MG63 (cell line): Measurements from ENCODE around the gene REC114. TPM values are rescaled to one million over a fixed set of nuclear protein-coding genes. Genes with fewer than 3 reads are reported as not detected.

Source experiments
- DNase-seq: peaks from one replicate; pipeline ENCODE4 v3.0.0-alpha.2; 2020
- H3K27me3 ChIP-seq: fragments of 250-450 bp; sonication (Bioruptor Pico); 2 replicates; pipeline ENCODE4 v1.5.1; 2020; ENCODE audit warnings: mild to moderate bottlenecking, moderate library complexity
- H3K36me3 ChIP-seq: fragments of 250-450 bp; sonication (Bioruptor Pico); 2 replicates; pipeline ENCODE4 v1.5.1; 2020; ENCODE audit warnings: mild to moderate bottlenecking, moderate library complexity
- H3K4me3 ChIP-seq: fragments of 250-450 bp; sonication (Bioruptor Pico); 2 replicates; pipeline ENCODE4 v1.5.1; 2020; ENCODE audit warnings: mild to moderate bottlenecking, moderate library complexity
- H3K9me3 ChIP-seq: fragments of 250-450 bp; sonication (Bioruptor Pico); 2 replicates; pipeline ENCODE4 v1.5.1; 2020; ENCODE audit warnings: mild to moderate bottlenecking, moderate library complexity
- total RNA-seq: library from RNA; depleted of rRNA; stranded (reverse); fragments of >200 nt; shearing (Covaris generic); gene quantifications from 2 replicates; pipeline ENCODE4 v1.2.3, GENCODE V29; 2014; ENCODE audit warnings: low replicate concordance; rRNA removed

The REC114 gene
- total RNA-seq, 1 experiment from 2014 or later: not detected

DNA sequence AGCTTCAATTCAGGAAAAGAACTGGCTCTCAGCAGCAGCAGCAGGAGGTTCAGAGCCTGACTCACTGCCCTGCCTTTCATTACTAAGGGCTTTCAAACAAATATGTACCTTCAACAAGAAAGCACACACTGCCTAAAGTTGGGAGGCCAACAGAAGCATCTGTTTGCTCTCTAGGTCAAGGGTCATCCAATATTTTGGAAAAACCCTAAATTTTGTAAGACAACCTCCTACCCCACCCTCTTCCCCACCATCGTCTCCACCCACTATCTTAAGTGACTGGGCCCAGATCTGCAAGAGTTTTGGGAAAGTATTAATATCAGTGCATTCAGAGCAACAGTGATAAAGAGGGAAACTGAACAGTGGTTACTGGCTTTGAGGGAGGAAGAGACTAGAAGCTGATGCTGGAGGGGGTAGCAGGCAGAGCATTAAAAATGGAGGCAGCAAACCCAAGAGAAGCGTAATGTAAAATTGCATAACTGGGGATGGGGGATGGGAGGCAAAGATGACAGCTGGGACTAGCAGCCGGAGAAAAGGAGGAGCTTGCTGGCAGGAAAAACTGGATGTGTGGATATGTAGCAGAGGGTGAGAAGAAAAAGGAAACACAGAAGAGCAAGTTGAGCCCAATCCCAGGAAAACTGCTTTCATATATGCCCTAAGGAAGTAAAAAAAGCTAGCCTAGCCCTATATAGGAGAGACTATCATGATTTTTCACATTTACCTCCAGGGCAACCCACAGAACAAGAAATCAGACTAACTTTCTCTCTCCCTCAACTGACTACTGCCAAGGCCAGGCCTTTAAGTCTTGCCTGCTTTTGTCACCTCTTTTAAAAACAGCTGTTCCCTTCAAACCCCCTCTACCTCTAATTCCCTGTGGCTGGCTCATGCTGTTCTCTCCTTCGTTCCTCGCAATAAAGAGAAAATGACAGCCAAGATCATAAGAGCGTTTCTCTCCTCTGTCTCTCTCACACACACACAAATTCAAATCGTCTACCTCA, 158.8 kb downstream of the REC114 start:
- peak; percentile 34 for DNase-seq
- H3K4me3 ChIP-seq: no peak overlapping the region
- H3K9me3 ChIP-seq: no peaks in the 10 kb centered on the region
- no peaks in the 10 kb centered on the region for H3K36me3 ChIP-seq
- no peaks in the 10 kb centered on the region for H3K27me3 ChIP-seq

DNA sequence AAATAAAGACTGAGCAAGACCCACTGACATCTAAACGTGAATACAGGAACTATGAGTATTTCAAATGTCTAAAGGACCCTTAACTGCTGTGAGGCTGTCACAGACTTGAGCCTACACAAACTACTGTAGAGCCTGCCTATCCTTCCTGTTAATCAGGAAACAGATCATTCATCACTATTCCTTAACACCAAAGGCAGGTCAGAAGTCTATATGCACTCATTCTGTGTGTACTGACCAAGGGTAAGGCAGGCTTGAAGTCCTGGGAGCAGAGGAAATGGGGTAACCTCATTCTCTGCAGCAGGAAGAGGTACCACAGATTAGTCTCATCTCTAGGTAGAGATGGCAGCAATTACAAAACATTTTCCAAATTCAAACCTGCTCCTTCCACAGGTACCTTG, 159.5 kb downstream of the REC114 start:
- H3K36me3 ChIP-seq: no peaks in the 10 kb centered on the region
- H3K9me3 ChIP-seq: no peaks in the 10 kb centered on the region
- H3K4me3 ChIP-seq: no peak overlapping the region
- H3K27me3 ChIP-seq: no peaks in the 10 kb centered on the region
- no peak for DNase-seq

DNA sequence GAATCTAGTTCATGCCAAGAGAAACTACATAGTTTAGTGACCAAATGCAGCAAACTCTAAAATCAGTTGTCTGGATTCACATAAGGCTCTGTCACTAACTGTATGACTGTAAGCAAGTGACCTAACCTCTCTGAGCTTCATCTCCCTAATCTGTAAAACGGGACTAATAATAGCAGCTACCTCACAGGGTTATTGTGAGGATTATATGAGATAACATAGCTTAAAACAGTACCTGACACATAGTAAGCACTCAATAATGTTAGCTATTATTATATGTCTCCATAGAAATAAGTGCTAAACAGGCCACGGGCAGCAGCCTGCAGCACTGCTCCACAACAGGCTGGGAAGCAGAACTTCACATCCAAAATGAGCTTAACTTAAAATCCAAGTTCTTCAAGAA, 160.0 kb downstream of the REC114 start:
- H3K9me3 ChIP-seq: no peaks in the 10 kb centered on the region
- no peak overlapping the region for H3K4me3 ChIP-seq
- H3K36me3 ChIP-seq: no peaks in the 10 kb centered on the region
- H3K27me3 ChIP-seq: no peaks in the 10 kb centered on the region
- no peak for DNase-seq

DNA sequence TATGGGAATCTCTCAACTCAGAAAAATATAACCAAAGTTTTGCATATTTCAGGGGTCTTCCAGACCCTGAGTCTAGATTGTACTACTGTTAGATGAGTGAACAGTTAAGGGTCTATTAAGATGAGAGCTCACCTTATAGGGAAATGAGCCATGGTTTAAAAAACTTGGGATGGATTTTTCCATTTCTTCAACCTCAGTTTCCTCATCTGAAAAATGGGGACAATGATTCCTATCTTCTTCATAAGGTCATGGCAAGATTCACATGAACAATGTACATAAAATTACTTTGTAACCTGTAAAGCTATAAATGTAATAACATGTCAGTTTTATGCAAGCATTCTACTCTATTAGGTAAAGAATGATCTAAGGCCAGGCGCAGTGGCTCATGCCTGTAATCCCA, 161.5 kb downstream of the REC114 start:
- Histone ChIP-seq H3K4me3 (no peak overlapping the region), H3K9me3 (no peaks in the 10 kb centered on the region), H3K36me3 (no peaks in the 10 kb centered on the region), H3K27me3 (no peaks in the 10 kb centered on the region)
- no peak for DNase-seq

DNA sequence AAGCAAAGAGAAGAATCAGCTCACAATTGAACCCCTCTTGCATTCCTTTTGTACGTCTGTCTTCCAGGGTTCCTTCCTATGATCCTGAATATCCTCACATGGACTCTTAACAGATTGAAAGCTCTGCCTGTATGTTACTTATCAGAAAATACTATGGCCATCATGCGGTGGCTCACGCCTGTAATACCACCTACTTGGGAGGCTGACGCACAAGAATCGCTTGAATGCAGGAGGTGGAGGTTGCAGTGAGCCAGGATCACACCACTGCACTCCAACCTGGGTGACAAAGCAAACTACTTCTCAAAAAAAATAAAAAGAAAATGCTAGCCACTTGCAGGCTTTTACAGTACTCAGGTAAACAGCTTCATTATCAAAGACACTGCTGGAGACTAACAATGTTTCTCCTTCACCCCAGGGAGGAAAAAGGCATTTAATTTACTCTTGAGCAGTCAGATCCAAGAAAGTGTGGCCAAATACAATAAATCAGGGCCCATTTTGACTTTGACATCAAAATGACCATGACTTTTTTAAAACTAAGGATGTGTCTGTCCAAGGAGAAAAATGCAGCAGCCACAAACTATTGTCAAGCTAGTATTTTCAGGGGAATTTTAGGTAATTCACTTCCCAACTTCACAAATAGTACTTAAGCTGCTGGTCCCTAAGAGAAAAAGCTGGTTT, 162.9 kb downstream of the REC114 start:
- DNase-seq: no peak
- H3K4me3 ChIP-seq: no peak overlapping the region
- H3K36me3 ChIP-seq: no peaks in the 10 kb centered on the region
- H3K9me3 ChIP-seq: no peaks in the 10 kb centered on the region
- H3K27me3 ChIP-seq: no peaks in the 10 kb centered on the region

DNA sequence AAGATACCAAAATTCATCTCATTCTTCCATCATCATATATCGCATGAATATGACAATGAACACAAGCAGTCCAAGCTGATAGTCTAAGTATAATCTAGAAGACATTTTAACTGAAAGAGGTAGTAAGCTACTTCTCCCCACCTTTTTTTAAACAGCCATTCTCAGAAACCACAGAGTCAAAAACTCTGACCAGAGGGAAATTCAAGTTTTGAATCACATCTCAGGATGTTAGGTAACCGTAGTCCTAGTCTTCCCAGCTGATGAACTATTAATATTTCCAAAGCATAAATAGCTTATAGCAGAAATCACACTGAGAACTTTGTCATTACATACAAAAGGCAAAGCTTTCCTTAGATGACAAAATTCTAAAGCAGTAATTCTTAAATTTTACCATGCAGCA, 164.4 kb downstream of the REC114 start:
- DNase-seq: no peak
- Histone ChIP-seq H3K9me3 (no peaks in the 10 kb centered on the region), H3K36me3 (no peaks in the 10 kb centered on the region), H3K27me3 (no peaks in the 10 kb centered on the region), H3K4me3 (no peak overlapping the region)

DNA sequence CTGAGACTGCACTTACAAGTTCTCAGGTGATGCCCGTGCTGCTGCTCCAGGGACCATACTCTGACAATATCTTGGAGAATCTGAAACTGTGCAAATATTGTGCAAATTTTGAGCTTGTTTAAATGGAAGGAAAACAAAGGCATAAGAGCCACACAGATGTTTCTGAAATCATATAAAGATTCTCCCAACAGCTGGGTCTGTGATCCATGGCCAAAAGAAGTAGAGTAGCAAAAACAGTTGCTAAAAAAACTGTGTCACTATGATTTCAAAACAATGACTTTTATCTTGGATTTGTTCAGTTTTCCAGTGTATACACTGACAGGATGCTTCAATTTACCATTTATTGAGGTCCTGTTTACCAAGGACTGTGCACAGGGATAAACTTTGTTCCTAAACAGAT, 164.9 kb downstream of the REC114 start:
- Histone ChIP-seq H3K9me3 (no peaks in the 10 kb centered on the region), H3K27me3 (no peaks in the 10 kb centered on the region), H3K4me3 (no peak overlapping the region), H3K36me3 (no peaks in the 10 kb centered on the region)
- DNase-seq: no peak

DNA sequence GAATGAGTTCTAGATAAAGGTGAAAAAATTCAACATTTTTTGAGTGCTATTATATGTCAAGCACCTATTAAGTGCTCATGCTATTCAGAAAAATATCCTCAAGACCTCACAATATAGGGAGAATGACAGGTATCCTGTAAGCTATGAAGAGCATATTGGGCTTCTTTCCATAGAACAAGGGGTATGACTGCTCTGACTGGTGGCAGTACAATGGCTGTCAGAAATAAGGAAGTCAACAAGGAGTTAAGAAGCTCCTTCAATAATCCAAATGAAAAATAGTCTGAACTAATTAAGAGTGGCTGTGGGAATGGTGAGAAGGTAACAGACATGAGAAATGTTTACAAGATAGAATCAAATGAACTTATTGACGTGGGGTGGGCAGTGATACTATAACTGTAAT, 165.5 kb downstream of the REC114 start:
- Histone ChIP-seq H3K27me3 (no peaks in the 10 kb centered on the region), H3K4me3 (no peak overlapping the region), H3K36me3 (no peaks in the 10 kb centered on the region), H3K9me3 (no peaks in the 10 kb centered on the region)
- DNase-seq: no peak

DNA sequence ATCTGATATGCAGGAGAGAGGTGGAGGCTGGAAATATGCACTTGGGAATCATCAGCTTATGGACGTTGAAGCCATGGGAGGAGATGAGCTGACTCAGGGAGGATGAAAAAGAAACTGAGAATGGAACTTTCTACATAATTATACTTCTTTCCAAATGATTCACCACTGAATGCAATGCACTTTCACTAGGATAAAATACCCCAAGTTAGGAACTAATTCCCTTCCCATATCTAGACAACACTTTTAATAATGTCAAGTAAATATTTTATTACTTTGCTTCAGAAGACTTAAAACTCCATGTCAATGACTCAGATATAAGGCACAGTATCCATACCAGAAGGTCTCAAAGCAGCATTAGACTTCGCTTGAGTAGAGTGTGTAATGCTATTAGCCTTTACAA, 166.0 kb downstream of the REC114 start:
- H3K36me3 ChIP-seq: no peaks in the 10 kb centered on the region

More for the DNA sequence above, 166.0 kb downstream of the REC114 start:
- no peaks in the 10 kb centered on the region for H3K27me3 ChIP-seq
- no peak overlapping the region for H3K4me3 ChIP-seq
- H3K9me3 ChIP-seq: no peaks in the 10 kb centered on the region
- DNase-seq: no peak

Other genes with a start within 250 kb of the REC114 start
- not detected in 2 replicates for gene HCN4, start 74.2 kb upstream of the REC114 start, total RNA-seq
- 82.4 and 224 TPM in 2 replicates for gene NPTN, start 190.2 kb downstream of the REC114 start, total RNA-seq
- gene CD276, start 241.2 kb downstream of the REC114 start, total RNA-seq: 139 and 155 TPM in 2 replicates